Measurements from ENCODE around the gene PEMT.
"Not testable (repeated sequence)": the region's sequence is repeated elsewhere in the genome, so short reads cannot be mapped to it uniquely, and the experiment has no call there.

The PEMT gene

DNA sequence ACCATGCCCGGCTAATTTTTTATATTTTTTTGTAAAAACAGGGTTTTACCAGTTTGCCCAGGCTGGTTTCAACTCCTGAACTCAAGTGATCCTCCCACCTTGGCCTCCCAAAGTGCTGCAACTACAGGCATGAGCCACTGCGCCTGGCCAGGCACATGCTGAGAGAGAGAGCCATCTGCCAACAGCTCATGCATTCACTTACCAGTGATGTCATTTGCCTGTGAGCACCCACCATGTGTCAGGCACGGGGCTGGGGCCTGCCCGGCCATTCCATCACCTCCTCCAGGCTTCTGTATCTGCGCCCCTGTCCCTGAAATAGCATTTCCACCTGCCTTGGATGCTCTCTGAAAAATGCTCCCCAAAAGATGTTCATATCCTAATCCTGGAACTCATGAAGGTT is 43.6 kb upstream of the PEMT start:
- ATAC-seq (ENCODE audit: low read depth) (no peak), DNase-seq (ENCODE audit: low spot score) (no peak)

GRCh38 chr17:17633310-17633709 is 41.8 kb upstream of the PEMT start:
- H3K9me3 ChIP-seq (ENCODE audit: severe bottlenecking) = no peaks in the 10 kb centered on the region
- no peak for TF ChIP-seq CTCF (IDR thresholded peaks at IDR 0.05; ENCODE audit: poor library complexity, severe bottlenecking)
- no peak for DNase-seq (ENCODE audit: low spot score)
- H3K27me3 ChIP-seq (ENCODE audit: insufficient read depth, poor library complexity, severe bottlenecking) = no peaks in the 10 kb centered on the region
- H3K4me3 ChIP-seq (ENCODE audit: severe bottlenecking) = no peak overlapping the region
- ATAC-seq (ENCODE audit: low read depth) = peak; percentile 31; the same call in 1 of the 3 replicates
- no peak overlapping the region for H3K27ac ChIP-seq (ENCODE audit: poor library complexity, severe bottlenecking)
- H3K36me3 ChIP-seq (ENCODE audit: low read depth) = no peaks in the 10 kb centered on the region
- H3K4me1 ChIP-seq (ENCODE audit: insufficient read depth, poor library complexity, severe bottlenecking) = no peaks in the 10 kb centered on the region

More for the DNA sequence above, 43.6 kb upstream of the PEMT start:
- Histone ChIP-seq H3K36me3 (ENCODE audit: low read depth) (no peaks in the 10 kb centered on the region), H3K4me3 (ENCODE audit: severe bottlenecking) (no peak overlapping the region), H3K27ac (ENCODE audit: poor library complexity, severe bottlenecking) (no peak overlapping the region), H3K27me3 (ENCODE audit: insufficient read depth, poor library complexity, severe bottlenecking) (no peaks in the 10 kb centered on the region), H3K4me1 (ENCODE audit: insufficient read depth, poor library complexity, severe bottlenecking) (no peaks in the 10 kb centered on the region), H3K9me3 (ENCODE audit: severe bottlenecking) (no peaks in the 10 kb centered on the region)
- no peak for TF ChIP-seq CTCF (IDR thresholded peaks at IDR 0.05; ENCODE audit: poor library complexity, severe bottlenecking)

DNA sequence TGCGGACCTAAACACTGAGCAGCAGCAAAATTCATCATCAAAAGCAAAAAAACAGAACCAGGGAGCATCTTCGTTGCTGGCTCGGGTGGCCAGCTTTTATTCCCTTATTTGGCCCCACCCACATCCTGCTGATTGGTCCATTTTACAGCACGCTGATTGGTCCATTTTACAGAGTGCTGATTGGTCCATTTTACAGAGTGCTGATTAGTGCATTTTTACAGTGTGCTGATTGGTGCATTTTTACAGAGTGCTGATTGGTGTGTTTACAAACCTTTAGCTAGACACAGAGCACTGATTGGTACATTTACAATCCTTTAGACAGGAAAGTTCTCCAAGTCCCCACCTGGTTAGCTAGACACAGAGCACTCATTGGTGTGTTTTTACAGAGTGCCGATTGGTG is 41.2 kb upstream of the PEMT start:
- DNase-seq (ENCODE audit: low spot score) = not testable (repeated sequence)

DNA sequence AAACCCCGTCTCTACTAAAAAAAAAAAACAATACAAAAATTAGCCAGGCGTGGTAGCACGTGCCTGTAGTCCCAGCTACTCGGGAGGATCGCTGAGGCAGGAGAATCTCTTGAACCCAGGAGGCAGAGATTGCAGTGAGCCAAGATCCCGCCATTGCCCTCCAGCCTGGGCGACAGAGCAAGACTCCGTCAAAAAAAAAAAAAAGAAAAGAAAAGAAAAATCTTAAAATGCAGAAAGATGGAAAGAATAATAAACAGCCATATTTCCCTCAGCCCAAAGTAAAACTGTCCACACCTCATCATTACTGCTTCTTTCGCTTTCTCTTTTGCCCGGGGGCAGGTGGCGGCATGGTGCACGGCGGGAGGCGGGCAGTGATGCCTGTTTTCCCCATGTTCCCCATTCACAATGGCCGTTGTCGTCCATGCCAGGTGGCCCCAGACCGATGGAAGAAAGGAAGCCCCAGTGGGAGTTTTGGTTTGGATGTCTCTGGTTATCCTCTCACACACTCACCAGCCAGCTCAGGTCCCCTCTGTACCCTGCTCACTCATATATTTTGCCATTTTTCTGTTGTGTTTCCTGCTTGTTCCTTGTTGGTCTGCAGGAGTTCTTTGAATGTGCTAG is 37.0 kb upstream of the PEMT start:
- no peaks in the 10 kb centered on the region for H3K9me3 ChIP-seq (ENCODE audit: severe bottlenecking)
- DNase-seq (ENCODE audit: low spot score) (no peak), ATAC-seq (ENCODE audit: low read depth) (no peak)
- no peak for TF ChIP-seq CTCF (IDR thresholded peaks at IDR 0.05; ENCODE audit: poor library complexity, severe bottlenecking)
- no peaks in the 10 kb centered on the region for H3K36me3 ChIP-seq (ENCODE audit: low read depth)
- no peak overlapping the region for H3K27ac ChIP-seq (ENCODE audit: poor library complexity, severe bottlenecking)
- no peak overlapping the region for H3K4me3 ChIP-seq (ENCODE audit: severe bottlenecking)
- no peaks in the 10 kb centered on the region for H3K27me3 ChIP-seq (ENCODE audit: insufficient read depth, poor library complexity, severe bottlenecking)
- H3K4me1 ChIP-seq (ENCODE audit: insufficient read depth, poor library complexity, severe bottlenecking) = no peaks in the 10 kb centered on the region

More for the DNA sequence above, 41.2 kb upstream of the PEMT start:
- H3K4me1 ChIP-seq (ENCODE audit: insufficient read depth, poor library complexity, severe bottlenecking); H3K36me3 ChIP-seq (ENCODE audit: low read depth); H3K27ac ChIP-seq (ENCODE audit: poor library complexity, severe bottlenecking); H3K27me3 ChIP-seq (ENCODE audit: insufficient read depth, poor library complexity, severe bottlenecking); H3K4me3 ChIP-seq (ENCODE audit: severe bottlenecking); H3K9me3 ChIP-seq (ENCODE audit: severe bottlenecking); ATAC-seq (ENCODE audit: low read depth): not testable (repeated sequence)

DNA sequence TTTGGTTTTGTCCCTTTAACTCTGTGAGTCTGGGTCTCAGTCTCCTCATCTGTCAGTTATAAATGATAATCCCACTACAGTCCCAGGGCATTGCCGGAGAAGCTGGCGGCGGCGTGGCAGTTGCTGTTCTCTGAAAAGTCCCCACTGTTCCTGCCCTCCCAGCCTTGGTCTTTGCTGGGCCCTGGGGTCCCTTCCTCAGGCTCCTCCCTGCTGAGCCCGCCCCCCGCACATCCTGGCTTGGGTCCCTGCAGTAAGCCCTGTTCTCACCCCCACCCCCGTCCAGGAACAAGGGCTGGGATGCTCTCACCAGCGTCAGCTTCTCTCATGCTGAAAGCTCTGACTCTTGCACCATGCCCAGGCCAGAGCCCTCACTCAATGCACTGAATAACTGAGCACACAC is 35.3 kb upstream of the PEMT start:
- no peak for TF ChIP-seq CTCF (IDR thresholded peaks at IDR 0.05; ENCODE audit: poor library complexity, severe bottlenecking)
- no peak for ATAC-seq (ENCODE audit: low read depth)
- Histone ChIP-seq H3K4me3 (ENCODE audit: severe bottlenecking) (no peak overlapping the region), H3K27ac (ENCODE audit: poor library complexity, severe bottlenecking) (no peak overlapping the region), H3K9me3 (ENCODE audit: severe bottlenecking) (no peaks in the 10 kb centered on the region), H3K36me3 (ENCODE audit: low read depth) (no peaks in the 10 kb centered on the region), H3K27me3 (ENCODE audit: insufficient read depth, poor library complexity, severe bottlenecking) (no peaks in the 10 kb centered on the region), H3K4me1 (ENCODE audit: insufficient read depth, poor library complexity, severe bottlenecking) (no peaks in the 10 kb centered on the region)
- no peak for DNase-seq (ENCODE audit: low spot score)

Measured in RWPE2 (cell line).